ENCODE measurements around the gene SLC25A13. TPM values are rescaled to one million over a fixed set of nuclear protein-coding genes. Genes with fewer than 3 reads are reported as not detected.

The SLC25A13 gene
- total and polyA plus RNA-seq, 2 of the 13 experiments (the other 11 are each of a cell fraction or from before 2014, with no cell fraction given) = 36.2 to 84.9 TPM

DNA sequence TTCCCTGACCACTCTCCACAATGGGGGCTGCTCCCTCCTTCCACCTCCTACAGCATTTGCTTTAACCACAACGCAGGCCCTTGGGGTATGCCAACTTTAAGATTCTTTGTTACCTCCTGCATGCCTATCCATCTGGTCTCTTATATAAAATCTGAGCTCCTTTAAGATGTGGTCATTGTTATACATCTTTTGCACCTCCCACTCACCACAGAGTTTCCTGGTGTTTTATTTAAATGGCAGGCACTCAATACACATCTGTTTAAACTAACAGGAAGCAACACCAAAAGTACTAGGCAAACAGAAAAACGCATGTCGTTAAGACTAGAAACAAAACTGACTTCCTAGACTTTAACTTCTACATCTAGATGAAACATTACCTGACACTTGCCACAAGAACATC lies 36.3 kb downstream of the SLC25A13 start (continued):
- TF ChIP-seq ATF2 (CRISPR knock-in tag; IDR thresholded peaks at IDR 0.05) (no peak), PAF1 (CRISPR knock-in tag; IDR thresholded peaks at IDR 0.05) (no peak)

DNA sequence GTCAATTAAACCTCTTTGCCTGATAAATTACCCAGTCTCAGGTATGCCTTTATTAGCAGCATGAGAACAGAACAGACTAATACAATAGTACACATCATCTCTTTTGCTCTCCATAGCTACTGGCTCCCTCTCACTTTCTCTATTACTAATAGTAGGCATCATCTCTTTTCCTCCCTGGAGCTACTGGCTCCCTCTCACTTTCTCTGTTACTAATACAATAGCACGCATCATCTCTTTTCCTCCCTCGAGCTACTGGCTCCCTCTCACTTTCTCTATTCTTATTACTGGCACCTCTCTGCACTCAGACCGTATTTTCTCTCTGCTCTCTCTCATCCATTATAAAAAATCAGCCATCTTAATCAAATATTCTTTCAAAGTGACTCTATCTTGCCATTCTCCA lies 37.1 kb downstream of the SLC25A13 start:
- peaks cover 5% of the 10 kb centered on the region; the same call in 1 of the 2 replicates for H4K20me1 ChIP-seq (ENCODE audit: insufficient read depth, low read length)
- H3K4me3 ChIP-seq (replicated peaks in 1 of 3; ENCODE audit: insufficient read depth in 1 of 3, low read depth in 2 of 3, low read length in 3 of 3) = no peak overlapping the region
- H3K27me3 ChIP-seq (ENCODE audit: control insufficient read depth in 1 of 2, insufficient read depth in 2 of 2, low read length in 2 of 2) = no peaks in the 10 kb centered on the region
- H3K9me3 ChIP-seq (ENCODE audit: low read length) = no peaks in the 10 kb centered on the region
- CTCF ChIA-PET (ENCODE audit: low intra/inter-chr PET ratio, low total read pairs) = no interaction called here
- in situ Hi-C loops (cut with HindIII; ENCODE audit: extremely low pct_ligation_motif_present, low pct_unique_long_range_greater_than_20kb) = no loop called here
- POLR2A ChIA-PET = no interaction called here
- no peak overlapping the region for H3K27ac ChIP-seq (ENCODE audit: extremely low read length, insufficient read depth, low read length)
- DNase-seq (ENCODE audit: low spot score) (no peak), FAIRE-seq (no peak), ATAC-seq (no peak)
- H2AFZ ChIP-seq (ENCODE audit: low read length) = no peak overlapping the region
- H3K36me3 ChIP-seq (replicated peaks in 1 of 2; ENCODE audit: control insufficient read depth in 1 of 2, insufficient read depth in 2 of 2, low read length in 2 of 2) = peaks cover 0 to 8% of the 10 kb centered on the region in 2 experiments; a peak in 1 of 5 replicates
- no peak overlapping the region for H3K4me2 ChIP-seq (ENCODE audit: low read depth, low read length)
- H3K9ac ChIP-seq (ENCODE audit: insufficient read depth, low read depth, low read length) = no peak overlapping the region
- peaks cover 9% of the 10 kb centered on the region for H3K4me1 ChIP-seq (ENCODE audit: insufficient read depth, low read length)
- WGBS (ENCODE audit: low lambda C conversion rate) = 96% methylated on average over 3 of the region's 3 CpGs
- no TSS peak for BruUV-seq (replicated peaks)
- intact Hi-C loops (cut with micrococcal nuclease; ENCODE audit: unreplicated experiment) = no loop called here
- H3K79me2 ChIP-seq (ENCODE audit: insufficient read depth, low read length) = peaks cover 64% of the 10 kb centered on the region
- TF ChIP-seq ZNF788 (CRISPR knock-in tag; IDR thresholded peaks at IDR 0.05; ENCODE audit: borderline replicate concordance) (no peak), REL (CRISPR knock-in tag; conservative IDR thresholded peaks at IDR 0.05) (no peak), KAT8 (CRISPR knock-in tag; IDR thresholded peaks at IDR 0.05) (no peak), RORA (CRISPR knock-in tag; IDR thresholded peaks at IDR 0.05) (no peak), GATA4 (IDR thresholded peaks at IDR 0.05; ENCODE audit: borderline replicate concordance, low read depth) (no peak), ZSCAN29 (CRISPR knock-in tag; conservative IDR thresholded peaks at IDR 0.05) (no peak), LRRFIP1 (CRISPR knock-in tag; conservative IDR thresholded peaks at IDR 0.05) (no peak), MAX (IDR thresholded peaks at IDR 0.05) (no peak), SRSF1 (optimal IDR thresholded peaks at IDR 0.05; ENCODE audit: low read depth, low read length) (no peak), ZNF780A (CRISPR knock-in tag; IDR thresholded peaks at IDR 0.05) (no peak), SNAPC5 (CRISPR knock-in tag; IDR thresholded peaks at IDR 0.05; ENCODE audit: borderline replicate concordance) (no peak), ATRX (CRISPR knock-in tag; IDR thresholded peaks at IDR 0.05; ENCODE audit: borderline replicate concordance) (no peak), ZNF619 (CRISPR knock-in tag; IDR thresholded peaks at IDR 0.05) (no peak), ZFP41 (CRISPR knock-in tag; IDR thresholded peaks at IDR 0.05; ENCODE audit: borderline replicate concordance) (no peak)
- TF ChIP-seq, protein P1, sequence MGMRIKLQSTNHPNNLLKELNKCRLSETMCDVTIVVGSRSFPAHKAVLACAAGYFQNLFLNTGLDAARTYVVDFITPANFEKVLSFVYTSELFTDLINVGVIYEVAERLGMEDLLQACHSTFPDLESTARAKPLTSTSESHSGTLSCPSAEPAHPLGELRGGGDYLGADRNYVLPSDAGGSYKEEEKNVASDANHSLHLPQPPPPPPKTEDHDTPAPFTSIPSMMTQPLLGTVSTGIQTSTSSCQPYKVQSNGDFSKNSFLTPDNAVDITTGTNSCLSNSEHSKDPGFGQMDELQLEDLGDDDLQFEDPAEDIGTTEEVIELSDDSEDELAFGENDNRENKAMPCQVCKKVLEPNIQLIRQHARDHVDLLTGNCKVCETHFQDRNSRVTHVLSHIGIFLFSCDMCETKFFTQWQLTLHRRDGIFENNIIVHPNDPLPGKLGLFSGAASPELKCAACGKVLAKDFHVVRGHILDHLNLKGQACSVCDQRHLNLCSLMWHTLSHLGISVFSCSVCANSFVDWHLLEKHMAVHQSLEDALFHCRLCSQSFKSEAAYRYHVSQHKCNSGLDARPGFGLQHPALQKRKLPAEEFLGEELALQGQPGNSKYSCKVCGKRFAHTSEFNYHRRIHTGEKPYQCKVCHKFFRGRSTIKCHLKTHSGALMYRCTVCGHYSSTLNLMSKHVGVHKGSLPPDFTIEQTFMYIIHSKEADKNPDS (CRISPR knock-in tag; IDR thresholded peaks at IDR 0.05) = no peak
